ENCODE measurements around the gene MPZL2.
"Not testable (repeated sequence)": the region's sequence is repeated elsewhere in the genome, so short reads cannot be mapped to it uniquely, and the experiment has no call there.

Gene MPZL2
- total RNA-seq, result 0.58 to 32.2 (median 2.6) reads per million in 3 experiments

DNA sequence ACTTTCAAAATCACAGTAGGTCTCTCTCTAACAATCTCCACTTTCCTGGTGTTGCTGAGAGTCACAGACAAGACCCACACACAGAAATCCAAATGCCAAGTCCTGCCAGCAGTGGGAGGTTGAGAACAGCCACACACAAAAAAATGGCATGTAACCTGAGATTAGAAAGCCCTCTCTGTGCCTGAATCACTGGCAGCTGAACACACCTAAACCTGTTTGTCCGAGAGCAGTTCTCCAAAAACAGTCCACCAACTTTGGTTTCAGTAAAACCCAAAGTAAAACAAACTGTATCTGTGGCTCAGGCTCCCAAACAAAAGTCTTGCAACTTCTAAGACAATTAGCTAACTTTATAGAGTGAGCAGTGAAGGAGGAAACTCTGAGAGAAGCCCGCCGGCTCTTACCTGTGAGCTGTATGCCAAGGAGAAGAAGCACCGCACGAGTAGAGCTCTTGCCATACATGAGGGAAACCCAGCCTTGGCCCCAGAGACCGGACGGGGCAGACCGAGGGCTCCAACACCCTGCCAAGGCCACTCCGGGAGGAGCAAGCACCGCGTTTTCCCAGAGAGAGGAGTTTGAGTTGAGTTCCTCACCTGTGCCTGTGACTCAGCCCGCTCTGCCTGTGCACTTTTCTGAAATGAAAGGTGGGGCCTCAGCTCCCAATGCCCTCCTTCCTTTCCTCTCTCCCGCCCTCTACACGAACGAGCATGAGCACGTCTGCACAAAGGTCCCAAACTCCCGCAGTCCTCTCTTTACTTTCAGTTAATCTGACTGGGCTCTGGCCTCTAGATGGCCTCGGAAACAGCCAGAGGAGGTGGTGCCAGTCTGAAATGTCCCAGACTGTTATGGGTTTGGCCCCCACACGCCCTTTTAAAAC lies at the start of gene MPZL2:
Gene MPZL2 (minus strand): TSS at position 603 of the 874 bp plus-strand sequence. CDS start 144 bp downstream, at position 459.
- DNase-seq, result no peak

- no peak for DNase-seq
Measured at GRCh38 chr11:118313242-118313641, 49.1 kb upstream of the MPZL2 start.

DNA sequence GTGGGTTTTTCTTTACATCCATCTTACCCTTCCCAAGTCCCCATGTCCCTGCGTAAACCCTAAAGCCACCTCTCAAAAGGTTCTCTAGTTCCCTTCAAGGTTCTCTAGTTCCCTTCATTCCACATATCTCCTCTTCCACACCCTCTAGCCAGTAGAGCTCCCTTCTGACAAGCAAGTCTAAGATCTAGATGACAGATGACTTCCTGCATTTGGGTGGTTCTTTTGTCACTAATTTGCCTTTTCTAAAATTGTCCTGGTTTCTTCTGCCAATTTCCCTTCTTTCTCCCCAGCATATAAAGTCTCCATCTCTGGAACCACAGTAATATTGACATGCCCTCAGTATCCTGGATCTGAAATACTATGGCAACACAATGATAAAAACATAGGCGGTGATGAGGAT lies 48.2 kb upstream of the MPZL2 start:
- DNase-seq, result no peak

DNA sequence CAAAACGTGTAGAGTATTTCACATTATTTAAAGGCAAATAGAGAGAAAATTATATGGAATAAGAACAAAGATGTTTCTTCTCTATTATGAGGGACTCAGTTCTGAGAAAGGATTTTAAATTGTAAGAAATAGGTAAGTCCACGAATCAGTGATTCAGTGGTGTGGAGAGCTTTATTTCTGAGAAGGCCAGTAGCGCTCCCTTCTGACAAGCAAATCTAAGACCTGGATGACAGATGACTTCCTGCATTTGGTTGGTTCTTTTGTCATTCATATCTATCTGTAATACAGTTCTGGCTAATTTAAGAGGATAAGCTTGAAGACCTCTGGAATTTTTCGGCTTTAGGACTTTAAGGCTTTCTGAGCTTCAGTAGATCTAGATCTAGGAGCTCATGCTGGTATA lies 47.4 kb upstream of the MPZL2 start:
- no peak for DNase-seq

DNA sequence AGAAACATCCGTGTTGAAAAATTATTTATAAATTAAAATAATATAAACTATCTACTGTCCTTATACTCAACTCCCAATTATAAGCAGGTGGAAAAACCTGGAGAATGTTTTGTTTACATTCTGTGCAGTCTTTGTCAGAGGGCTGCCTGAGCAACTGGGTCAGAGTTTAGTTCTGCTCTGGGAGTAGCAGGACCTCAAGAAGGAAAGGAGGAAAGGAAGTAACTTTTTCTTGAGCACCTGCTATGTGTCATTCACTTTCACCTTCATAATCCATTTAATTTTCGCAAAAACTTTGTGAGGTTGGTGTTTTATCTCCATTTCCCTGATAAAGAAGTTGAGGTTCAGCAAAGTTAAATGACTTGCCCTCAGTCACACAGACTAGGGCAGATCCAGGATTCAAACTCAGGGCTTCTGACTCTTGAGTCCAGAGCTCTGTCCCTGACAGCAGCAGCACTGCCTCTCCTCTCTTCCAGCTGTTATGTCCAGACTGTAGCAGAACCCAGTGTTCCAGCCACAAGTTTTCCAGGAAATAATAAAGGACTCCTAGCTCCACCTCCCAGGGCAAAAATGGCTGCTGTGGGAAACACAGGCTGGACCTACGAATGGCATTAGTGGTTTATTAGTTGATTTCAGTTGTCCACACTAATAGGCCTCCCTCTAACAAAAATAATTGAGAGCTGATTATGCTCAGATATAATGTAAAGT lies 46.8 kb upstream of the MPZL2 start:
- no peak for DNase-seq

GRCh38 chr11:118310271-118310670 lies 46.2 kb upstream of the MPZL2 start:
- no peak for DNase-seq

- DNase-seq, result not testable (repeated sequence)
Measured at GRCh38 chr11:118308995-118309528, 45.0 kb upstream of the MPZL2 start.

GRCh38 chr11:118306556-118306955 lies 42.5 kb upstream of the MPZL2 start:
- DNase-seq, result no peak

DNA sequence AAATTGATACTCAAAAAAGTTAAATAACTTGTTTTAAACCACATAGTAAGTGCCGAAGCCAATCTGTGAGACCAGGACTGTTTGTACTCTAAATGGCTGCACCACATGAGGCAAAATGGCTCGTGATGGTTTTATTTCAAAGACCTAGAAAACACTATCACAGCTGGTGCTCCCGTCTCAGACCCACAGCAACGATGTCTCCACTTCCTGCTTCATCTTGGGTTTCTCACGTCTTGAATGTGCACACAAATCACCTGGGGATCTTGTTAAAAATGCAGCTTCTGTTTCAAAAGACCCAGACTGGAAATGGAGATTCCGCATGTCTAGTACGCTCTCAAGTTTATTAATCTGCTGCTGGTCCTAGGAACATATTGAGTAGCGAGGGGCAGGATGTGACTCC lies 41.6 kb upstream of the MPZL2 start:
- DNase-seq, result peak; percentile 74

- peak; percentile 77 for DNase-seq
Measured at GRCh38 chr11:118304568-118305248, 40.6 kb upstream of the MPZL2 start, which contains the start of gene CD3E. TSS of gene CD3E (plus strand) at chr11:118304730. CDS start at chr11:118304953, 223 bp downstream.

- DNase-seq, result no peak
Measured at GRCh38 chr11:118304227-118304567, 40.1 kb upstream of the MPZL2 start.

GRCh38 chr11:118301600-118302195 lies 37.6 kb upstream of the MPZL2 start:
- no peak for DNase-seq

DNA sequence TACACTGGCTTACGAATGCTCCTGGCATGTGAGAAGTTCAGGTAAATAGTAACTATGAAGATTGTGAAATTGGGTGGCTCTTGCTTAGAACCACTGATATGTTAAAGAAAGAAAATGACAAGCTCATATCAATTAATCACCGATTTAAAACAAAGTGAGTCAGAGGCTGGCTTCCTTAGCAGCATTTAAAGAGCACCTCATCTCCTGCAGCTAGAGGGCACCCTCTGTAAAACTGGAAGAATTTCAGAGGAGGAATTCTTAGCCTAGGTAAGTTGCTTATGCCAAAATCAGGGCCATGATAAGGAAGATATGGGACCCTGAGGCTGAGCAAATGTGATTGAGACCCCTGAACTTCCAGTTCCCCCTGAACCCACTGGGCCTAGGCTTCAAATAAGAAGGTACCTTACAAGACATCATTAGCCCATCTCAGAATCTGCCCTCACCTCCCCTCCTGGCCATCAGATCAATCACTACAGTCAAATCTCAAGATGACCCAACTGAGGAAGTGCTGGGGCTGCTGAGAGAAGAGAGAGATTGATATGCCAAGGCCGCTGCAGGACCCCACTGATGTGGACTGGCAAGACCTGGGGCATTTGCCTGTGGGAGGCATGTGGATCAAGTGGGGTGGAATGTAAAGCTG lies 31.8 kb upstream of the MPZL2 start:
- DNase-seq, result peak; percentile 43

DNA sequence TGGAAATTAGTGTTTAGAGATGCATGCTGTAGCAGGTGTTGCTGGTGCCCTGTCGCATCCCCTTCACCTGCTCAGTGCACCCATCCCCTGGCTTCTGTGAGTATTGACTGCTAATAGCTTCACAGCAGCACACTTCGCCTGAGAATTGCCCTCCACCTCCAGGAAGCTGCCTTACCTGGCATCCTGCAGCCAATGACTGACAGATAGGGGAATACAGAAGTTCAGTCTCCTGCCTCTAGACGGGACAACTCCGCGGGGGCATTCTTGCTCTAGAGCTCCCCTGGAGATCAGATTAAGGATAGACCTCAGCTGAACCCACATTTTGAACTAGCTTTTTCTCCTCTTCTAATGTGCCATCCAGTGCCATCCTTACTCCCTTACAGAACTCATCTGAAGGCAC lies 31.1 kb upstream of the MPZL2 start:
- DNase-seq, result no peak

GRCh38 chr11:118294053-118294452 lies 30.0 kb upstream of the MPZL2 start:
- no peak for DNase-seq

DNA sequence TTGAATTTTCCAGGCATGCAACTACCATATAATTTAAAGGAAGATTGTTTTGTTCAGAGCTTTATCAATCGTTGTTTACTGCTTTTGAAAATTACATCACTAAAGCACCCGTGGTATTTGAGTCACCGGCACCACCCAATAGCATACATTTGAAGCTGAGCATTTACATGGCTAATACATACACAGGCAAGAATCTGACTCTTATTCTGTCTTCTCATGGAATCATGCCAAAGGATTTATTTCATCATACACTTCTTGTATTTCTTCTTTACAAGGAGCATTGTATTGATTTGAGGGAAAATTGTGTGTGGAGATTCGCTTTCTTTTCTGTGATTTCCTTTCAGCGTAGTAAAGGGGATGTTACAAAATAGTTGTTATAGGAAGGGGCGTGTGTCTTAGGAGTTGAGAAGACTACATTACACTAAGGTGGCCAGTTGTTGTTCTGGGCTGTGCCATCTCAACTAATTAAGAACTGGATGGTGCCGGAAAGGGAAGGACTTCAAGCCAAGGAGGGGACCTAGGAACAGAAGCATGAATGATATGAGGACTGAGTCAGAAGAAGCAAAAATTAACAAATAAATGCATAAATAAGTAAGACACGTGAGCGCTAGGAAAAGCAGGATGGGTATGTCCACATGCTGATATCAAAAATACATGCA lies 27.5 kb upstream of the MPZL2 start:
- DNase-seq, result no peak

DNA sequence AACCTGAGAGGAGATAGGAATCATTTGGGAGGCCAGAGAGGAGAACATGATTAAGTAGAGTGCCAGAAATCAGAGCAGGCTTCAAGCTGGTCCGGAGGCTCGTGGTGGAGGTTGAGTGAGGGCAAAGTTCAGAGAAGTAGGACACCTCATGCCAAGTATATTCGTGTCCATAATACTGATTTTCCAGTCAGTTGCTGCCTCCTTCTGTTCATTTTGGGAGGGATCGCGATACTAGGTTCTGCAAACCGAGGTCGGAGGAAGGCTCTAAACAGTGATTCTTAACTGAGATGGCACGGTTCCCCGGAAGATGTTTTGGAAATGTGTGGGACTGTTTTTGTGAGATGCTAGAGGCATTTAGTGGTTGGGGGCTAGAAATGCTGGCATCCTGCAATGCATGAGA lies 26.8 kb upstream of the MPZL2 start:
- DNase-seq, result peak; percentile 44

GRCh38 chr11:118289401-118289800 lies 25.3 kb upstream of the MPZL2 start:
- DNase-seq, result no peak

DNA sequence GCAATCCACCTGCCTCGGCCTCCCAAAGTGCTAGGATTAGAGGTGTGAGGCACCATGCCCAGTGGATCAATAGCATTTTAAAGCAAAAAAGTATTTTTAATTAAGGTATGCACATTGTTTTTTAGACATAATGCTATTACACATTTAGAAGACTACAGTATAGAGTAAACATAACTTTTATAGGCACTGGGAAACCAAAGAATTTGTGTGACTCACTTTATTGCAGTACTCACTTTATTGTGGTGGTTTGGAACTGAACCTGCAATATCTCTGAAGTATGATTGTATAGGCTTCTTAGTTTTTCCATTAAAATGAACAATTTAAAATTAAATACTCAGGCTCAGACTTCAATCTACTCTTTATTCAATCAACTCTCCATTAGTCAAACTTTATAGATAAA lies 22.9 kb upstream of the MPZL2 start:
- DNase-seq, result no peak

DNA sequence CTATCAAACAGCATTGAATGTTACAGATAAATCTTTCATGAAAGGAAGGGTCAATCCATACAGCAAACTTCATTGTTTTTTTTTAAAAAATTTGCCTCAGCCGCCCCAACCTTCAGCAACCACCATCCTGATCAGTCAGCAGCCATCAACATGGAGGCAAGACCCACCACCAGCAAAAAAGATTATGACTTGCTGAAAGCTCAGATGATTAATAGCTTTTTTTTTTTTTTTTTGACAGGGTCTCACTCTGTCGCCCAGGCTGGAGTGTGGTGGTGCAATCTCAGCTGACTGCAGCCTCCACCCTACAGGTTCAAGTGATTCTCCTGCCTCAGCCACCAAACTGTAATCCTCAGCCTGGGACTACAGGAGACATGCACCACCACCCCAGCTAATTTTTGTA lies 22.4 kb upstream of the MPZL2 start:
- no peak for DNase-seq

DNA sequence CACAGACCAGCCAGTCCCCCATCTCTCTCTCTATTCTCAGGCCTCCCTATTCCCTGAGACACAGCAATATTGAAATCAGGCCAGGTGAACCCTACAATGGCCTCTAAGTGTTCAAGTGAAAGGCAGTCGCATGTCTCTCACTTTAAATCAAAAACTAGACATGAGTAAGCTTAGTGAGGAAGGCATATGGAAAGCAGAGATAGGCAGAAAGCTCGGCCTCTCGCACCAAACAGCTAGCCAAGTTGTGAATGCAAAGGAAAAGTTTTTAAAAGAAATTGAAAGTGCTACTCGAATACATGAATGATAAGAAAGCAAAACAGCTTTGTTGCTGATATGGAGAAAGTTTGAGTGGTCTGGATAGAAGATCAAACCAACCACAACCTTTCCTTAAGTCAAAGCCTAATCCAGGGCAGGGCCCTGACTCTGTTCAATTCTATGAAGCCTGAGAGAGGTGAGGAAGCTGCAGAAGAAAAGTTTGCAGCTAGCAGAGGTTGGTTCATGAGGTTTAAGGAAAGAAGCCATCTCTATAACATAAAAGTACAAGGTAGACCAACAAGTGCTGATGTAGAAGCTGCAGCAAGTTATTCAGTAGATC lies 19.8 kb upstream of the MPZL2 start:
- DNase-seq, result no peak

Measured in central memory CD4-positive, alpha-beta T cell (primary cell).